Measurements from ENCODE around the gene SPHK1.

DNA sequence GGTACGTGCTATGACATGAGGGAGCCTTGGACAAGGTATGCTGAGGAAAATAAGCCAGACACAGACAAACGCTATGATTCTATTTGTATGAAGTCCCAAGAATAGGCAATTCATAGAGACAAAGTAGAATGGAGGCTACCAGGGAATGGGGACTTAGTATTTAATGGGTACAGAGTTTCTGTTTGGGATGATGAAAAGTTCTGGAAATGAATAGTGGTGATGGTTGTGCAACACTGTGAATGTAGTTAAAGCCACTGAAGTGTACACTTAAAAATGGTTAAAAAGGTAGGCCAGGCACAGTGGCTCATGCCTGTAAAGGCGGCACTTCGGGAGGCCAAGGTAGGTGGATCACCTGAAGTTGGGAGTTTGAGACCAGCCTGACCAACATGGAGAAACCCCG lies 33.9 kb upstream of the SPHK1 start:
- TF ChIP-seq, protein P1, sequence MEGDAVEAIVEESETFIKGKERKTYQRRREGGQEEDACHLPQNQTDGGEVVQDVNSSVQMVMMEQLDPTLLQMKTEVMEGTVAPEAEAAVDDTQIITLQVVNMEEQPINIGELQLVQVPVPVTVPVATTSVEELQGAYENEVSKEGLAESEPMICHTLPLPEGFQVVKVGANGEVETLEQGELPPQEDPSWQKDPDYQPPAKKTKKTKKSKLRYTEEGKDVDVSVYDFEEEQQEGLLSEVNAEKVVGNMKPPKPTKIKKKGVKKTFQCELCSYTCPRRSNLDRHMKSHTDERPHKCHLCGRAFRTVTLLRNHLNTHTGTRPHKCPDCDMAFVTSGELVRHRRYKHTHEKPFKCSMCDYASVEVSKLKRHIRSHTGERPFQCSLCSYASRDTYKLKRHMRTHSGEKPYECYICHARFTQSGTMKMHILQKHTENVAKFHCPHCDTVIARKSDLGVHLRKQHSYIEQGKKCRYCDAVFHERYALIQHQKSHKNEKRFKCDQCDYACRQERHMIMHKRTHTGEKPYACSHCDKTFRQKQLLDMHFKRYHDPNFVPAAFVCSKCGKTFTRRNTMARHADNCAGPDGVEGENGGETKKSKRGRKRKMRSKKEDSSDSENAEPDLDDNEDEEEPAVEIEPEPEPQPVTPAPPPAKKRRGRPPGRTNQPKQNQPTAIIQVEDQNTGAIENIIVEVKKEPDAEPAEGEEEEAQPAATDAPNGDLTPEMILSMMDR (IDR thresholded peaks at IDR 0.05) = no peak
- TF ChIP-seq POLR2A (IDR thresholded peaks at IDR 0.05) = no peak

All from esophagus squamous epithelium (tissue), 4 donors.